Measurements from ENCODE around the gene HAPLN3.

GRCh38 chr15:88859550-88859949, 35.8 kb downstream of the HAPLN3 start:
- TF ChIP-seq SUZ12 (IDR thresholded peaks at IDR 0.05) (no peak), FOXM1 (IDR thresholded peaks at IDR 0.05; ENCODE audit: borderline replicate concordance) (no peak), LEF1 (IDR thresholded peaks at IDR 0.05; ENCODE audit: borderline replicate concordance) (no peak), ZNF384 (IDR thresholded peaks at IDR 0.05) (no peak)
